Measurements from ENCODE around the gene SNORC. TPM values are rescaled to one million over a fixed set of nuclear protein-coding genes. Genes with fewer than 3 reads are reported as not detected.

Gene SNORC
- total RNA-seq, 6 experiments from 2014 or later = 0.55 to 1.2 (median 0.67) TPM

DNA sequence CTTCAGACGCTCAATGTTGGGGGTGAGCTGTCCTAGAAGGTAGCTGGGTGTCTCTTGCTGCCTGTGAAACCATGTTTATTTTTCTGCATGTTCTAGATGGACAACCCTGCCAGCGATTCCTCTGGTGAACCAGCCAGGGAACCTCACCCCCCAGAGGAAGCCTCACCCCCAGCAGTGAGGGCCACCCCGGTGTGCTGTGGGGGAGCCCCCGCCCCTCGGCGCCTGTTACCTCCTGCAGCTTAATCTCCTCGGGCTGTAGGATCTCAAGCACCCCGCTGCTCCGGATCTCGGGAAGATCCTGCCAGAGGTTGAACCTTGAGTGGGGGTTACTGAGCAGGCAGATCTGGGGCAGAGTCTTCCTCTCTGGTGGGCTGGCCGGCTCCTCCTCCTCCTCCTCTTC is 50.0 kb downstream of the SNORC start:
- peak overlapping the region; percentile 49; the same call in 1 of the 2 replicates for H3K4me3 Mint-ChIP-seq
- no peak overlapping the region for H3K27ac Mint-ChIP-seq
- H3K9me3 Mint-ChIP-seq = no peaks in the 10 kb centered on the region; the same call in 1 of the 2 replicates
- H3K27me3 Mint-ChIP-seq (ENCODE audit: insufficient read depth) = peaks cover 24% of the 10 kb centered on the region
- TF ChIP-seq, protein P1, sequence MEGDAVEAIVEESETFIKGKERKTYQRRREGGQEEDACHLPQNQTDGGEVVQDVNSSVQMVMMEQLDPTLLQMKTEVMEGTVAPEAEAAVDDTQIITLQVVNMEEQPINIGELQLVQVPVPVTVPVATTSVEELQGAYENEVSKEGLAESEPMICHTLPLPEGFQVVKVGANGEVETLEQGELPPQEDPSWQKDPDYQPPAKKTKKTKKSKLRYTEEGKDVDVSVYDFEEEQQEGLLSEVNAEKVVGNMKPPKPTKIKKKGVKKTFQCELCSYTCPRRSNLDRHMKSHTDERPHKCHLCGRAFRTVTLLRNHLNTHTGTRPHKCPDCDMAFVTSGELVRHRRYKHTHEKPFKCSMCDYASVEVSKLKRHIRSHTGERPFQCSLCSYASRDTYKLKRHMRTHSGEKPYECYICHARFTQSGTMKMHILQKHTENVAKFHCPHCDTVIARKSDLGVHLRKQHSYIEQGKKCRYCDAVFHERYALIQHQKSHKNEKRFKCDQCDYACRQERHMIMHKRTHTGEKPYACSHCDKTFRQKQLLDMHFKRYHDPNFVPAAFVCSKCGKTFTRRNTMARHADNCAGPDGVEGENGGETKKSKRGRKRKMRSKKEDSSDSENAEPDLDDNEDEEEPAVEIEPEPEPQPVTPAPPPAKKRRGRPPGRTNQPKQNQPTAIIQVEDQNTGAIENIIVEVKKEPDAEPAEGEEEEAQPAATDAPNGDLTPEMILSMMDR (IDR thresholded peaks at IDR 0.05) = no peak
- no peaks in the 10 kb centered on the region for H3K36me3 Mint-ChIP-seq (ENCODE audit: low read depth)
- DNase-seq = no peak
- H3K4me1 Mint-ChIP-seq (ENCODE audit: low read depth) = no peaks in the 10 kb centered on the region; the same call in 1 of the 2 replicates

DNA sequence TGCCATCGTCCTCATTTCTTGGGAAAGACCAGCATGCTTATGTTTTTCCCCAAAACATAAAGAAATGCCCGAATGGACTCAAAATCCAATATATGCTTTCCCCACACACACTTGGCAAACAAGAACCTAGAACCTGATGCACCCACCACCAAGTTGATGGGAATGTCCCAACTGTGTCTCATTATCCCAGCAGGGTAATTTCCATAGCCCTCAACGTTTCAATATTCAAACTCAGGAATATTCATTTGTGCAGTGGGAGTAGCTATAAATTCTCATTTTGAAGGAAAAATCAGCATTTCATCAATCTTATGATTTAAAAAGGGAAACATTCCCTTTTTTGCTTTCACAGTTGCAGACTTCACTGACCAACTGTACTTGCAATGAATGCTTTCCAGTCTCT is 50.7 kb downstream of the SNORC start:
- TF ChIP-seq, protein P1 (IDR thresholded peaks at IDR 0.05) = no peak
- peak overlapping the region; percentile 49; the same call in 1 of the 2 replicates for H3K4me3 Mint-ChIP-seq
- peaks cover 31% of the 10 kb centered on the region for H3K27me3 Mint-ChIP-seq (ENCODE audit: insufficient read depth)
- no peaks in the 10 kb centered on the region for H3K36me3 Mint-ChIP-seq (ENCODE audit: low read depth)
- no peaks in the 10 kb centered on the region; the same call in 1 of the 2 replicates for H3K4me1 Mint-ChIP-seq (ENCODE audit: low read depth)
- no peak overlapping the region for H3K27ac Mint-ChIP-seq
- DNase-seq = no peak
- no peaks in the 10 kb centered on the region; the same call in 1 of the 2 replicates for H3K9me3 Mint-ChIP-seq

DNA sequence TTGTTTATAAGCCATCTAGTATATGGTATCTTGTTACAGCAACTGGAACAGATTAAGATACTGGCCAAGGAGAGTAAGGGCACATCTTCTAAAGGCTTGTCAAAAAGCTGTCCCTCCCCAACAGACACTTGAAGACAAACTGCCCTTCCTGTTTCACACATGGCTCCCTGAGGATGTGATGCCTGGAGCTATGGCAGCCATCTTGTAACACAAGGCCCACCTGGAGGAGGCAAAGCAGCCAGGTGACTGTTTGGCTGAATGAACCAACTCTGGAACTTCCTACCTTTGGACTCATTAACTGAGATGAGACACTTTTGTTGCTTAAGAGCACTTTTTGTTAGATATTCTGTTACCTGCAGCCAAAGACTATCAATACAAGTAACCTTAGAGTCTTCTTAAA is 54.4 kb downstream of the SNORC start:
- no peaks in the 10 kb centered on the region; the same call in 1 of the 2 replicates for H3K4me1 Mint-ChIP-seq (ENCODE audit: low read depth)
- H3K27ac Mint-ChIP-seq = no peak overlapping the region
- no peak overlapping the region for H3K4me3 Mint-ChIP-seq
- H3K9me3 Mint-ChIP-seq = no peaks in the 10 kb centered on the region; the same call in 1 of the 2 replicates
- H3K36me3 Mint-ChIP-seq (ENCODE audit: low read depth) = no peaks in the 10 kb centered on the region; the same call in 1 of the 2 replicates
- H3K27me3 Mint-ChIP-seq (ENCODE audit: insufficient read depth) = peaks cover 51% of the 10 kb centered on the region
- TF ChIP-seq, protein P1 (IDR thresholded peaks at IDR 0.05) = no peak
- no peak for DNase-seq

DNA sequence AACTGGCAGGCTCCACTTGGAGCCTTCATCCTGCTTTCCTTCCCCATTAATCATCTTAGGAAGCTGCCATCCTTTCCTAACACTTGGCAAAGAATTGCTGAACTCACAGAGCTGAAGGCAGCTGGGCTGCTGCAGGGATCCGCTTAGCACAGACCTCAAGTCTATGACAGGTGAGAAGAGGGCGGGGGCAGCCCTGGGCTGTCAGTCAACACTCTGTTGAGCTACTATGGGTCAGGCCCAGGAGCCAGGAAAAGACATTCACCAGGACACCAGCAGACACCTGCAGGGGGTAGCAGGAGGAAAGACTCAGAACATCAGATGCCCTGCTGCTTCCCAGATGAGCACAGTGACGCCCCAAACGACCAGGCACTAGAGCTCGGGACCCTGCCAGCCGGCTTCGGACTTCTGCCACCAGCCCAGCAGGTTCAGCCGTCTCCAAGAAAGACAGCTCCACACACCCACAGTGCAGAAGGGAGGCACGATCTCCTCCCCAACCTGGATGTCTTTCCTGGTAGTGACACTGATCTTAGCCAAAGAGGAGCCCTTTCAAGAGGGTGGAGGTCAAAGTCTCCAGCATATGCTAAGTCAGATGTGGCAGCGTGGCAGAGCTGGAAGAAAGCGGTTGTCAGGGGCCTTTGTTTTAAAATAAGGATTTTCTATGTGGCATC is 55.2 kb downstream of the SNORC start:
- no peak overlapping the region for H3K4me3 Mint-ChIP-seq
- no peak overlapping the region for H3K27ac Mint-ChIP-seq
- no peaks in the 10 kb centered on the region; the same call in 1 of the 2 replicates for H3K4me1 Mint-ChIP-seq (ENCODE audit: low read depth)
- H3K36me3 Mint-ChIP-seq (ENCODE audit: low read depth) = no peaks in the 10 kb centered on the region; the same call in 1 of the 2 replicates
- DNase-seq = no peak
- peaks cover 54% of the 10 kb centered on the region for H3K27me3 Mint-ChIP-seq (ENCODE audit: insufficient read depth)
- H3K9me3 Mint-ChIP-seq = no peaks in the 10 kb centered on the region; the same call in 1 of the 2 replicates
- TF ChIP-seq, protein P1 (IDR thresholded peaks at IDR 0.05) = no peak

DNA sequence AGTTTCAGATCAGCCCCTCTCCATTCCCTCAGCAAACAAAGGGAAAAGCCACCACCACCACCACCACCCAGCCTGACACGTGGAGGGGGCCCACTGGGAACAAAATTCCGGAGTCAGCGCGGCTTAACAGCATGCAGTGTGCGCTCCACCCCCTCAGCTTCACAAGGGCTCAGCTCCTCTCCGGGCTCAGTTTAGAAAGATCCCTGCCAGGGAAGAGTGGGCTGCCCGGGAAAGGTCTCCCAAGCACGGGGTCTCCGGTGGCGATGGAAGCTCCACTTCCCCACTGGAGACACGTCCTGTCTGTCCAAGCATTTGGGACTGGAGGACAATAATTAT is 55.7 kb downstream of the SNORC start:
- Mint-ChIP-seq H3K4me3 (no peak overlapping the region), H3K27ac (no peak overlapping the region), H3K36me3 (ENCODE audit: low read depth) (no peaks in the 10 kb centered on the region; the same call in 1 of the 2 replicates), H3K9me3 (no peaks in the 10 kb centered on the region), H3K4me1 (ENCODE audit: low read depth) (no peaks in the 10 kb centered on the region), H3K27me3 (ENCODE audit: insufficient read depth) (peaks cover 58% of the 10 kb centered on the region)
- TF ChIP-seq, protein P1 (IDR thresholded peaks at IDR 0.05) = no peak
- no peak for DNase-seq

All from HFFc6 (cell line).